BJ (cell line): ENCODE data around the gene PLN. TPM values are rescaled to one million over a fixed set of nuclear protein-coding genes. Genes with fewer than 3 reads are reported as not detected.
A peak's percentile ranks its signal among the peaks of the same experiment; 100 is the strongest.

Experiments used
- CTCF ChIA-PET: fragments of 350-600 bp; formaldehyde crosslinking; extraction: SDS; loops from one replicate; lab custom pipeline; 2021; ENCODE audit warnings: antibody characterized with exemption, inconsistent platforms; lab: Yijun Ruan, JAX
- POLR2A ChIA-PET: fragments of 300-600 bp; sonication (Branson Sonifier 250); formaldehyde crosslinking; extraction: SDS; loops from one replicate; lab custom pipeline; 2021; ENCODE audit warnings: antibody characterized with exemption; lab: Charles Lee
- DNase-seq: peaks from one replicate; pipeline ENCODE4 v3.0.0-alpha.2; 2011; ENCODE audit warnings: low read depth
- H3K27me3 ChIP-seq: 2 replicates; pipeline ENCODE4 v1.6.0; 2011; ENCODE audit warnings: low read length; ENCODE audit not compliant: control insufficient read depth, insufficient read depth
- H3K36me3 ChIP-seq: 2 replicates; pipeline ENCODE4 v1.5.1; 2011; ENCODE audit warnings: low read length; ENCODE audit not compliant: control insufficient read depth, insufficient read depth
- H3K4me3 ChIP-seq: 2 replicates; pipeline ENCODE4 v1.5.1; 2011; ENCODE audit warnings: low read depth, mild to moderate bottlenecking, control low read depth, low read length
- CTCF ChIP-seq: IDR thresholded peaks from 2 replicates; pipeline ENCODE4 v1.5.1; 2011; ENCODE audit warnings: low read depth, mild to moderate bottlenecking, control low read depth, inconsistent platforms, low read length, moderate library complexity; ENCODE audit not compliant: insufficient read depth
- polyA plus RNA-seq: library from polyadenylated mRNA; depleted of rRNA; stranded (reverse); fragments of >200 nt; gene quantifications from 2 replicates; pipeline ENCODE4 v1.2.3, GENCODE V29; 2011

The PLN gene
- polyA plus RNA-seq, 1 experiment: 0.05 TPM

- Histone ChIP-seq H3K4me3 (no peak overlapping the region), H3K36me3 (0 out of 2 replicates have a peak, but pooled peaks cover 3% of the 10 kb centered on the region), H3K27me3 (no peaks in the 10 kb centered on the region)
- DNase-seq: no peak
- no peak for TF ChIP-seq CTCF
- POLR2A ChIA-PET: no interaction called here
- CTCF ChIA-PET: interaction anchor here (1.5 kb wide), 1 partner anchor 13 kb away, joined by 5 read pairs; no protein-coding TSS in a partner anchor
Measured at GRCh38 chr6:118504611-118505010, 43.5 kb upstream of the PLN start.

GRCh38 chr6:118505656-118506055, 42.4 kb upstream of the PLN start:
- POLR2A ChIA-PET: no interaction called here

GRCh38 chr6:118506071-118506638, 41.9 kb upstream of the PLN start:
- Histone ChIP-seq H3K4me3 (no peak overlapping the region), H3K27me3 (no peaks in the 10 kb centered on the region), H3K36me3 (0 out of 2 replicates have a peak, but pooled peaks cover 2% of the 10 kb centered on the region)
- no peak for TF ChIP-seq CTCF
- ChIA-PET CTCF (no interaction called here), POLR2A (no interaction called here)
- no peak for DNase-seq

More at GRCh38 chr6:118505656-118506055, 42.4 kb upstream of the PLN start:
- H3K4me3 ChIP-seq: no peak overlapping the region
- H3K36me3 ChIP-seq: 0 out of 2 replicates have a peak, but pooled peaks cover 3% of the 10 kb centered on the region
- no peak for DNase-seq
- CTCF ChIA-PET: no interaction called here
- no peaks in the 10 kb centered on the region for H3K27me3 ChIP-seq
- no peak for TF ChIP-seq CTCF

GRCh38 chr6:118507636-118508035, 40.5 kb upstream of the PLN start:
- H3K36me3 ChIP-seq: 0 out of 2 replicates have a peak, but pooled peaks cover under 1% of the 10 kb centered on the region
- H3K4me3 ChIP-seq: no peak overlapping the region
- DNase-seq: no peak
- POLR2A ChIA-PET: no interaction called here
- CTCF ChIA-PET: interaction anchor here (1.4 kb wide), 1 partner anchor 223 kb away, joined by 5 read pairs; no protein-coding TSS in a partner anchor
- no peaks in the 10 kb centered on the region for H3K27me3 ChIP-seq
- TF ChIP-seq CTCF: no peak

GRCh38 chr6:118509009-118509617, 39.0 kb upstream of the PLN start:
- CTCF ChIA-PET: no interaction called here
- Histone ChIP-seq H3K4me3 (no peak overlapping the region), H3K36me3 (no peaks in the 10 kb centered on the region), H3K27me3 (no peaks in the 10 kb centered on the region)
- no peak for DNase-seq
- POLR2A ChIA-PET: no interaction called here
- peak; percentile 70 for TF ChIP-seq CTCF
